HG02623 (cell line): ENCODE results near the gene ANKS1B.

ENCODE experiments used
- ATAC-seq: cut with Tn5 transposase; IDR thresholded peaks from one replicate; pipeline ENCODE4 v1.9.1; 2021; ENCODE audit warnings: moderate library complexity; ENCODE audit not compliant: unreplicated experiment

ANKS1B gene

DNA sequence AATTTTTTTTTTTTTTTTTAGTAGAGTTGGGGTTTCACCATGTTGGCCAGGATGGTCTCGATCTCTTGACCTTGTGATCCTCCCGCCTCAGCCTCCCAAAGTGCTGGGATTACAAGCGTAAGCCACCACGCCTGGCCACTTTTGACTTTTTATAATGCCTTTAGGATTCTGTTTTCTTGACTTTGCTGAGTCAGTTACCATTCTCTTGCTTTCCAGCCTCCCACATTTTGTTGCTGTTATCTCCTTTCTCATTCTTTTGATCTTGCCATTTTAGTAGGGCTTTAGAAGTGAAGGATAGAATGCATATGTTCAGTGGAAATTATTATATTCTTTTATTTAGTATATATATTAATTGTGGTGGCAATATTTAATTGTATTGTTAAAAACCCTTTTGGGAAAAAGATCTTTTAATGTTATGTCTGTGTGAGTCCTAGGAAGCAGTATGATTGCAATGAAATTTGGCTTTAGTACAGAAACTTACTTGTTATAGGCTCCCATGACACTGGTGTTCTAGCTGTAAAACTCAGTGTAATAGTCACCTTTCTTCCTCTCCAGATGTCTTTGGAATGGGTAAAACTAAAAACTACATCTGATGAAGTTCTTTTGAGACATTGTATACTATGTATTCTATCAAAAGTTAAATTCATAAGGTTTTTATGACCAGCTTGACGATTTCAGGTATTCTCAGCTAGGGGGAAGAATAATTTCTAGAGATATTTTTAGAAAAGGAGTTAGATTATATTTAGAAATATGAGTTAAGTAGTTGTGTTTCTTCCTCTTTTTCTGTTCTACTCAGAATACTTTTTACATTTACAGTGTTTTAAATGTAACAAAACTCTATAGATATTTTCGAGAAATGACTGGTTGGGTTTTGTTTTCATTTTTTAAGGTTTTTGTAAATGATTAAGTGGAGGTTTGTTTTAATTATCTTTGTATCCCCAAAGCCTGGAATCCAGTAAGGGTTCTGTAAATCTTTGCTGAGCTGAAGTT lies 1264.9 kb downstream of the ANKS1B start:
- ATAC-seq, result no peak

- no peak for ATAC-seq
Observed at GRCh38 chr12:98714426-98714825, 1270.3 kb downstream of the ANKS1B start.

- no peak for ATAC-seq
Observed at GRCh38 chr12:98709022-98709421, 1275.7 kb downstream of the ANKS1B start.

GRCh38 chr12:98701166-98701565 lies 1283.6 kb downstream of the ANKS1B start:
- ATAC-seq, result no peak

DNA sequence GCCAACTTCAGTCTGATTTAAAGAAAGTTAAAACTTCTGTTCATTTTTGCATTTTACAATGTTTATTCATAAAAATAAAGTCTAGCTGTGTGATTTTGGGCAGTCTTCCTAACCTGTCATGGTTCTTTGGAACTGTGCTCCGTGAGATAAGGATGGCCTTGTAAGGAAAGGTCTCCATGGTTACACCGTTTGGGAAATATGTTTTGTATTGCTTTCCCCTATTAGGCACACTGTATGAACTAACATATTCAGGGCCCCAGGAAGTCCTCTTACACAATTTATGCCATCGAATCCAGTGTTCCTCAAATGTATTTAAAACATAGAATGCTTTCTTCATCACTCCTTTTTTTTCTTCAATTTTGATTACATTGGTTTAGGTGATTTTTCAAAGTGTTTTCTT lies 1285.2 kb downstream of the ANKS1B start:
- ATAC-seq, result no peak

GRCh38 chr12:98698603-98699463 lies 1285.9 kb downstream of the ANKS1B start:
- ATAC-seq, result peak; percentile 91

- no peak for ATAC-seq
Observed at GRCh38 chr12:98697209-98697608, 1287.5 kb downstream of the ANKS1B start.

- ATAC-seq, result no peak
Observed at GRCh38 chr12:98696036-98696646, 1288.6 kb downstream of the ANKS1B start.

DNA sequence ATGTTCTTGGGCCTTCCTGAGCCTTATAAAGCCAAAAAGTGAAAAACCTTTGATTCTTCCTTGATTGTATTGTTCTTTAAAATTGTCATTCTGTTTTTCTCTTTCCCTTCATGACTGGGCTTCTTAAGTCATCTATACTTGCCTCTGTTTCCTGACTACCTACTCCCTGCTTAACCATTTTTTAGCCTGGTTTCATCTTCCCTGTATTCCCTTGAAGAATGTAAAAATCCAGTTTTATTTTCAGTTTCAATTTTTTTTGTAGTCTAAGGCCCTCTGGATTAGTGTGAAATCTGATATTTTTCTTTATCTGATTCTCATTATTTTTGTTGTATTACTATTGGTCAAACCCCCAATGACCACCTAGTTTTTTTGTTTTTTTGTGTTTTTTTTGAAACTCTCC lies 1293.4 kb downstream of the ANKS1B start:
- no peak for ATAC-seq

- ATAC-seq, result no peak
Observed at GRCh38 chr12:98686603-98687002, 1298.1 kb downstream of the ANKS1B start.
